NB4 (cell line): ENCODE data around the gene SYT11.

Source experiments
- CTCF ChIP-seq: IDR thresholded peaks from one replicate; pipeline ENCODE4 v1.5.1; 2012; ENCODE audit warnings: low read depth, low read length
- MYC ChIP-seq: IDR thresholded peaks from 2 replicates; pipeline ENCODE4 v1.6.1; 2011; ENCODE audit warnings: low read depth, low read length
- POLR2A ChIP-seq: IDR thresholded peaks from 2 replicates; pipeline ENCODE4 v1.6.1; 2011; ENCODE audit warnings: mild to moderate bottlenecking; ENCODE audit not compliant: insufficient read length; ENCODE audit errors: extremely low read depth

- TF ChIP-seq CTCF = no peak
- no peak for TF ChIP-seq MYC
- no peak for TF ChIP-seq POLR2A
These were observed 33.4 kb downstream of the SYT11 start for GRCh38 chr1:155892796-155893195.
